ENCODE results near the gene ETV5. TPM values are rescaled to one million over a fixed set of nuclear protein-coding genes. Genes with fewer than 3 reads are reported as not detected.

ETV5 gene
- polyA plus RNA-seq, 3 donors: 0.07 to 1.2 (median 0.88) TPM

DNA sequence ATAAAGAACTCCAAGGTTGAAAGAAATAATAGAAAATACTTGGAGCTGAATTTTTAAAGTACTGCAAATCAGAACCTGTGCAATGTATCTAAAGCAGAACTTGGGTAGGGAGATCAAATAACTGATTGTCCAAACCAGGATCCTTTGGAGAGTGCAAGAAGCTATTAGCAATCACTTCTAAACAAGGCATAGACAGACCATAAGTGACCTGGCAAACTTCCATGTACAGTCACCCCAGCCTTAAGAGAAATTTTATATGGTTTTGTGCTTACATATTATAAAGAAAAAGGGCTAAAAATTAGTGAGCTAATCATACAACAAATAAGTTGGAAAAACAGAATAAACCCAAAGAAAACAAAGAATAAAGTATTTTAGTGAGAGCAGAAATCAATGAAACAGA is 35.2 kb downstream of the ETV5 start:
- H3K27me3 ChIP-seq (ENCODE audit: control insufficient read depth in 2 of 2, insufficient read depth in 2 of 2, low read length in 2 of 2): no peaks in the 10 kb centered on the region
- Mint-ChIP-seq H3K27me3 (ENCODE audit: low read depth in 3 of 3) (peaks cover 2 to 8% (median 2%) of the 10 kb centered on the region in 3 donors), H3K27ac (no peak overlapping the region)

DNA sequence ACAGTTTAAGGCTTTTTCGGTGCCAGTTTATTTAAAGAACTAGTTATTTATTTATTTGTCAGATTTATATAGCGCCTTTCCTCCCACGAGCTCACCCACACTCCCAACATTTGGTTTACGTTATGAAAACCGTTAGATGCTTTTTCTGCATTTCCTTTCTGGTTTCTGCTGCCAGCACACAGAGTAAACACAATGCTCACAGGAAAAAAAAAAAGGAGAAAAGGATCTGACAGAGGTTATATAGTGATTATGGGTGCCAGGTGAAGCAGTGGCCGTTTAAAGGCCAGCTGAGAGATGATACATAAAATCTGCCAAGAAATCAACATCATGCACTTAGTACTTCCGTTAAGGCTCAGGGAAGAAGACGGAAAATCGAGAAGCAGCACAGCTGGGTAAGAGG is 37.9 kb downstream of the ETV5 start:
- no peak for DNase-seq
- H3K9me3 ChIP-seq (replicated peaks in 1 of 2; ENCODE audit: control insufficient read depth in 1 of 2, insufficient read depth in 1 of 2, low read length in 2 of 2): peaks cover 0 to 3% of the 10 kb centered on the region in 2 donors
- H3K27me3 ChIP-seq (ENCODE audit: control insufficient read depth in 2 of 2, insufficient read depth in 2 of 2, low read length in 2 of 2): no peaks in the 10 kb centered on the region
- intact Hi-C loops (cut with micrococcal nuclease): no loop called here
- H3K27ac ChIP-seq (ENCODE audit: low read depth in 1 of 2, low read length in 2 of 2): no peak overlapping the region
- Mint-ChIP-seq H3K4me1 (peaks cover 6% of the 10 kb centered on the region), H3K36me3 (no peaks in the 10 kb centered on the region), H3K9me3 (peaks cover 0 to 5% (median 0%) of the 10 kb centered on the region in 7 donors), H3K4me3 (no peak overlapping the region), H3K27me3 (ENCODE audit: low read depth in 3 of 3) (peaks cover 0 to 8% (median 2%) of the 10 kb centered on the region in 3 donors), H3K27ac (no peak overlapping the region)
- no peak overlapping the region for H2AFZ ChIP-seq (ENCODE audit: insufficient read depth, low read depth, low read length, poor library complexity, severe bottlenecking)
- no CpG with 5 or more reads among the region's 9 CpGs for WGBS (ENCODE audit: insufficient coverage)
- no peaks in the 10 kb centered on the region for H3K4me1 ChIP-seq (ENCODE audit: control insufficient read depth in 1 of 2, insufficient read depth in 2 of 2, low read length in 2 of 2)
- TF ChIP-seq, protein P1, sequence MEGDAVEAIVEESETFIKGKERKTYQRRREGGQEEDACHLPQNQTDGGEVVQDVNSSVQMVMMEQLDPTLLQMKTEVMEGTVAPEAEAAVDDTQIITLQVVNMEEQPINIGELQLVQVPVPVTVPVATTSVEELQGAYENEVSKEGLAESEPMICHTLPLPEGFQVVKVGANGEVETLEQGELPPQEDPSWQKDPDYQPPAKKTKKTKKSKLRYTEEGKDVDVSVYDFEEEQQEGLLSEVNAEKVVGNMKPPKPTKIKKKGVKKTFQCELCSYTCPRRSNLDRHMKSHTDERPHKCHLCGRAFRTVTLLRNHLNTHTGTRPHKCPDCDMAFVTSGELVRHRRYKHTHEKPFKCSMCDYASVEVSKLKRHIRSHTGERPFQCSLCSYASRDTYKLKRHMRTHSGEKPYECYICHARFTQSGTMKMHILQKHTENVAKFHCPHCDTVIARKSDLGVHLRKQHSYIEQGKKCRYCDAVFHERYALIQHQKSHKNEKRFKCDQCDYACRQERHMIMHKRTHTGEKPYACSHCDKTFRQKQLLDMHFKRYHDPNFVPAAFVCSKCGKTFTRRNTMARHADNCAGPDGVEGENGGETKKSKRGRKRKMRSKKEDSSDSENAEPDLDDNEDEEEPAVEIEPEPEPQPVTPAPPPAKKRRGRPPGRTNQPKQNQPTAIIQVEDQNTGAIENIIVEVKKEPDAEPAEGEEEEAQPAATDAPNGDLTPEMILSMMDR (IDR thresholded peaks at IDR 0.05): no peak
- no peaks in the 10 kb centered on the region for H3K79me2 ChIP-seq (ENCODE audit: insufficient read depth, low read length)
- H3K4me2 ChIP-seq (replicated peaks; ENCODE audit: extremely low read depth, low read length, poor library complexity, severe bottlenecking): no peak overlapping the region
- H3K4me3 ChIP-seq (replicated peaks in 1 of 3; ENCODE audit: low read depth in 2 of 3, low read length in 3 of 3): no peak overlapping the region
- H3K36me3 ChIP-seq (replicated peaks in 1 of 2; ENCODE audit: control insufficient read depth in 1 of 2, insufficient read depth in 2 of 2, low read length in 2 of 2): no peaks in the 10 kb centered on the region
- no peak overlapping the region for H3K9ac ChIP-seq (ENCODE audit: insufficient read depth, low read length, poor library complexity, severe bottlenecking)
- no peaks in the 10 kb centered on the region for H4K20me1 ChIP-seq (ENCODE audit: insufficient read depth, low read length)

More for the DNA sequence above, 35.2 kb downstream of the ETV5 start:
- no peak overlapping the region for H3K9ac ChIP-seq (ENCODE audit: insufficient read depth, low read length, poor library complexity, severe bottlenecking)
- H3K4me3 Mint-ChIP-seq: no peak overlapping the region
- no peak for DNase-seq
- H3K36me3 ChIP-seq (replicated peaks in 1 of 2; ENCODE audit: control insufficient read depth in 1 of 2, insufficient read depth in 2 of 2, low read length in 2 of 2): no peaks in the 10 kb centered on the region
- no peak overlapping the region for H3K4me2 ChIP-seq (replicated peaks; ENCODE audit: extremely low read depth, low read length, poor library complexity, severe bottlenecking)
- no peaks in the 10 kb centered on the region for H3K36me3 Mint-ChIP-seq
- H3K79me2 ChIP-seq (ENCODE audit: insufficient read depth, low read length): no peaks in the 10 kb centered on the region
- no peak overlapping the region for H3K4me3 ChIP-seq (replicated peaks in 1 of 3; ENCODE audit: low read depth in 2 of 3, low read length in 3 of 3)
- H3K9me3 Mint-ChIP-seq: peaks cover 0 to 5% (median 0%) of the 10 kb centered on the region in 7 donors
- H3K9me3 ChIP-seq (replicated peaks in 1 of 2; ENCODE audit: control insufficient read depth in 1 of 2, insufficient read depth in 1 of 2, low read length in 2 of 2): peaks cover 0 to 3% of the 10 kb centered on the region in 2 donors
- no peak overlapping the region for H3K27ac ChIP-seq (ENCODE audit: low read depth in 1 of 2, low read length in 2 of 2)
- no peaks in the 10 kb centered on the region for H4K20me1 ChIP-seq (ENCODE audit: insufficient read depth, low read length)
- H3K4me1 Mint-ChIP-seq: no peaks in the 10 kb centered on the region
- H2AFZ ChIP-seq (ENCODE audit: insufficient read depth, low read depth, low read length, poor library complexity, severe bottlenecking): no peak overlapping the region
- intact Hi-C loops (cut with micrococcal nuclease): no loop called here
- no peaks in the 10 kb centered on the region for H3K4me1 ChIP-seq (ENCODE audit: control insufficient read depth in 1 of 2, insufficient read depth in 2 of 2, low read length in 2 of 2)
- TF ChIP-seq, protein P1 (IDR thresholded peaks at IDR 0.05): no peak

All from CD14-positive monocyte (primary cell).